ENCODE measurements around the gene SETD1A. TPM values are rescaled to one million over a fixed set of nuclear protein-coding genes. Genes with fewer than 3 reads are reported as not detected.
A peak's percentile ranks its signal among the peaks of the same experiment; 100 is the strongest.

The SETD1A gene
- total RNA-seq, 1 donor = 5.3 TPM

DNA sequence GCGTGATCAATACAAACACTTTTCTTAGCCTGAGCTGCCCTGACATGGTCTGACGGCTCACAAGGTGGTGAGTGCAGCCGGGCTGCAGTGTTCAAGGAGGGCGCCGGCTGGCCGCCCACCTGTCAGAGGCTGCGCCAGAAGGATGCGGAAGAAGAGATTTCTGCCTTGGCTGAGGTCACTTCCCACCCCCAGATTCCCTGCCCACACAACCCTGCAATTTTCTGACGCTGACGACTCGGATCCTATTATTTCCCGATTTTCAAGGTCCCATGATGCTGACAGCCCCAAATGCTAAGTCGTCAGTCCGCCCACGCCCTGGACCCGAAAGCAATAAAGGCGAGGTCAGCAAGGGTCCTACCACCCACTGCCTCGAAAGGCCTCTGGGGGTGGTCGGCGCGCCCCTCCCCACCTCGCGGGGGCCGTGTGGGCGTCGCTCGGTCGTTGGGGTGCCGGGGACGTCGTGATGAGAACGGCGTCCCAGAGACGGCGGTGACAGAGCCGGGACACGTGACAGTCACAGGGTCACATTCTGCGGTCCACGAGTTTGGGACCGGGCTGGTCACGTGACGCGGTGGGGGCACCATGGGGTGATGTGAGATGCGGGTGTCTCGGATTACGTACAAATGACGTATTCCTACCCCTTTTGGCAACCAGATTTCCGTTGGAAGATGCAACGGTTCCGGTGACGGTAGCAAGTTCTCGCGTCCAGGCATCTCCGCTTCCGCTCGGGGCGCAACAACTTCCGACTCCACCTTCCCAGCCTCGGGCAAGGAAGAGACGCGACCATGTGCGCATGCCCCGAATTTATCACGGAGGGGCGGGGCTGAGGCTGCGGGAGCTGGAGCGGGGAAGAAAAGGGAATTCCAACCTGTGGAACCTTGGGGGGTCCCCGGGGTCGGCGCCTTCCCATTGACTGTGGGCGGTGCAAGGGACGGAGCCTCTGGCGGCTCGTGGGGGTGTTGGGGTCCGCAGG is 75.5 kb downstream of the SETD1A start, which contains the start of gene STX4:
TSS of gene STX4 (plus strand) at position 823 of the 973 bp plus-strand sequence. CDS start 248 bp downstream, outside the sequence.
- TF ChIP-seq CTCF (IDR thresholded peaks at IDR 0.05; ENCODE audit: insufficient read depth, low read length) = no peak
- DNase-seq (ENCODE audit: low read depth) = peak; percentile 99
- H3K4me3 ChIP-seq (ENCODE audit: low read depth, low read length) = peak within 1 kb of the TSS; percentile 83

- TF ChIP-seq CTCF (IDR thresholded peaks at IDR 0.05; ENCODE audit: insufficient read depth, low read length) = no peak
- DNase-seq (ENCODE audit: low read depth) = peak; percentile 79
- H3K4me3 ChIP-seq (ENCODE audit: low read depth, low read length) = peak overlapping the region; percentile 83
Measured at GRCh38 chr16:31033709-31034492, 76.3 kb downstream of the SETD1A start.

Small RNAs within 50 kb of the gene (small RNA-seq; reads per million reads assigned to genes)
- gene AC135048.1 = not detected

Other genes with a start within 250 kb of the SETD1A start
- 20.8 and 24.0 TPM in 2 replicates for gene PHKG2, start 209.3 kb upstream of the SETD1A start, total RNA-seq (ENCODE audit: low replicate concordance)
- gene CFAP119, start 195.7 kb upstream of the SETD1A start, total RNA-seq (ENCODE audit: low replicate concordance) = 0.49 and 2.7 TPM in 2 replicates
- 73.5 and 89.4 TPM in 2 replicates for gene RNF40, start 195.4 kb upstream of the SETD1A start, total RNA-seq (ENCODE audit: low replicate concordance)
- gene ZNF629, start 170.5 kb upstream of the SETD1A start, total RNA-seq (ENCODE audit: low replicate concordance) = 10.6 and 15.0 TPM in 2 replicates
- 22.3 and 45.5 TPM in 2 replicates for gene BCL7C, start 63.7 kb upstream of the SETD1A start, total RNA-seq (ENCODE audit: low replicate concordance)
- gene CTF1, start 61.1 kb upstream of the SETD1A start, total RNA-seq (ENCODE audit: low replicate concordance) = 2.5 and 3.2 TPM in 2 replicates
- gene FBXL19, start 34.2 kb upstream of the SETD1A start, total RNA-seq (ENCODE audit: low replicate concordance) = 9.8 and 16.6 TPM in 2 replicates
- gene ORAI3, start 8.7 kb upstream of the SETD1A start, total RNA-seq (ENCODE audit: low replicate concordance) = 33.0 and 35.6 TPM in 2 replicates
- 15.5 and 60.9 TPM in 2 replicates for gene HSD3B7, start 27.5 kb downstream of the SETD1A start, total RNA-seq (ENCODE audit: low replicate concordance)
- 2.1 and 2.3 TPM in 2 replicates for gene STX1B, start 52.9 kb downstream of the SETD1A start, total RNA-seq (ENCODE audit: low replicate concordance)
- 24.2 and 29.7 TPM in 2 replicates for gene STX4, start 75.8 kb downstream of the SETD1A start, total RNA-seq (ENCODE audit: low replicate concordance)
- 4.6 and 12.3 TPM in 2 replicates for gene ZNF668, start 116.5 kb downstream of the SETD1A start, total RNA-seq (ENCODE audit: low replicate concordance)
- gene ZNF646, start 116.7 kb downstream of the SETD1A start, total RNA-seq (ENCODE audit: low replicate concordance) = 5.8 and 16.2 TPM in 2 replicates
- 1.6 and 2.8 TPM in 2 replicates for gene PRSS53, start 131.2 kb downstream of the SETD1A start, total RNA-seq (ENCODE audit: low replicate concordance)
- 56.3 and 146 TPM in 2 replicates for gene VKORC1, start 137.0 kb downstream of the SETD1A start, total RNA-seq (ENCODE audit: low replicate concordance)
- 16.9 and 39.5 TPM in 2 replicates for gene BCKDK, start 150.6 kb downstream of the SETD1A start, total RNA-seq (ENCODE audit: low replicate concordance)
- 25.1 and 31.5 TPM in 2 replicates for gene KAT8, start 159.9 kb downstream of the SETD1A start, total RNA-seq (ENCODE audit: low replicate concordance)
- gene PRSS8, start 178.0 kb downstream of the SETD1A start, total RNA-seq (ENCODE audit: low replicate concordance) = not detected in 2 replicates
- 1.1 and 3.8 TPM in 2 replicates for gene PRSS36, start 192.3 kb downstream of the SETD1A start, total RNA-seq (ENCODE audit: low replicate concordance)
- gene FUS, start 222.4 kb downstream of the SETD1A start, total RNA-seq (ENCODE audit: low replicate concordance) = 41.3 and 65.3 TPM in 2 replicates
- gene PYCARD, start 245.0 kb downstream of the SETD1A start, total RNA-seq (ENCODE audit: low replicate concordance) = 29.3 and 126 TPM in 2 replicates